Lower lobe of right lung (tissue), 2 donors: ENCODE results near the gene TPSD1. TPM values are rescaled to one million over a fixed set of nuclear protein-coding genes. Genes with fewer than 3 reads are reported as not detected.
A peak's percentile ranks its signal among the peaks of the same experiment; 100 is the strongest.
"Not testable (repeated sequence)": the region's sequence is repeated elsewhere in the genome, so short reads cannot be mapped to it uniquely, and the experiment has no call there.

ENCODE experiments used
- ATAC-seq, 2 donors: fragments of 200-7000 bp; cut with Tn5 transposase; one replicate each; pipeline ENCODE4 v1.9.1; 2020 to 2022; ENCODE audit warnings: mild to moderate bottlenecking in 2 of 2, moderate library complexity in 2 of 2
- DNase-seq: peaks from one replicate; pipeline ENCODE4 v3.0.0-alpha.2; 2020
- H3K27ac ChIP-seq: fragments of 200-600 bp; one replicate; pipeline ENCODE4 v1.8.0; 2022
- H3K27me3 ChIP-seq: fragments of 200-600 bp; one replicate; pipeline ENCODE4 v1.8.0; 2022; ENCODE audit warnings: low read depth
- H3K36me3 ChIP-seq: fragments of 200-600 bp; one replicate; pipeline ENCODE4 v1.8.0; 2022; ENCODE audit warnings: mild to moderate bottlenecking
- H3K4me1 ChIP-seq: fragments of 200-600 bp; one replicate; pipeline ENCODE4 v1.8.0; 2022
- H3K4me3 ChIP-seq: fragments of 200-600 bp; one replicate; pipeline ENCODE4 v1.8.0; 2022; ENCODE audit warnings: mild to moderate bottlenecking
- H3K9me3 ChIP-seq: fragments of 200-600 bp; one replicate; pipeline ENCODE4 v1.8.0; 2022
- intact Hi-C: fragments of 100-400 bp; cut with DNase I; formaldehyde crosslinking; loops from one replicate; pipeline ENCODE4 v1.11.0; 2022
- total RNA-seq: library from RNA; stranded (reverse); fragmentation: NEBNext Ultra II Directional; extraction: Animal tissue kit (Norgen Biotek cat#: 25700); gene quantifications from one replicate; pipeline ENCODE4 v1.2.1, GENCODE V29; 2021
- TF ChIP-seq, protein P1 (sequence below): fragments of 200-600 bp; IDR thresholded peaks from one replicate; pipeline ENCODE4 v1.8.0; 2022; ENCODE audit warnings: antibody characterized with exemption, mild to moderate bottlenecking
- donor health status: DM: no; HTN: yes; CAD: no; lungs with severe emphysema.

Gene TPSD1
- total RNA-seq, 1 donor from 2014 or later = 9.6 TPM

DNA sequence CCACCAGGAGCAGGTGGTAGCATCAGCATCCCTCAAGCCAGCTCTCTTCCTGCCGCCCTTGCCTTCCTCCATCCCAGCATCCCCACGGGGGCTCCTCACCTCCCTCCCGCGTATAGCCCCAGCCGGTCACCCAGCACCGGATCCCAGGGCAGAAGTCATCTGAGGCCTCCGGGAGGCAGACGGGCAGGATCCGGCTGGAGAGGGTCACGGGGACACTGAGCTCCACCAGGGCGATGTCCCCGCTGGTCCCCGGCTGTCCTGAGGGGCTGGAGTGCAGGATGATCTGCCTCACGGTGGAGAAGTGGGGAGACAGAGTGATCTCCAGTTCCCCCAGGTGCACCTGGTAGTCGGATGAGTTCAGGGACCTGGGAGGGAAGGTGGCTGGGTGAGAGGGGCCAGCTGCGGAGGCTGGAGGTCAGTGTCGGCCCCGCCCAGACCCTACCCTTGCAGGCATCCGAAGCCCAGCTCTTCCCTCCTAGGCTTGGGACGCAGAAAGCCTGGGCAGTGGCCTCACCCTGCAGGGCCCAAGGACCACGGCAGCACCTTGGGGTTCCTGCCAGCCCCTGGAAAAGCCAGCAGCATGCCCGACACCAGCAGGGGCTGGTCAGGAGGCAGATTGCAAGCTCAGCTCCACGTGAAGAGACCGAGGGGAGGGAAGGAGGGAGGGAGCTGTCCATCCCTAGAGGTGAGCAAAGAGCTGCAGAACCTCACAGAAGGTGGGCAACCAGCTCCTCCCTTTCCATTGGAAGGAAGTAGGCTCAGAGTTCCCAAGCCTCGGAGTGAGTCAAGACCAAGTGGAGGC, 33.1 kb upstream of the TPSD1 start:
- no peak for DNase-seq
- intact Hi-C loops = no loop called here
- Histone ChIP-seq H3K9me3 (no peaks in the 10 kb centered on the region), H3K4me3 (no peak overlapping the region), H3K27ac (no peak overlapping the region), H3K4me1 (no peaks in the 10 kb centered on the region), H3K36me3 (no peaks in the 10 kb centered on the region), H3K27me3 (no peaks in the 10 kb centered on the region)
- TF ChIP-seq, protein P1, sequence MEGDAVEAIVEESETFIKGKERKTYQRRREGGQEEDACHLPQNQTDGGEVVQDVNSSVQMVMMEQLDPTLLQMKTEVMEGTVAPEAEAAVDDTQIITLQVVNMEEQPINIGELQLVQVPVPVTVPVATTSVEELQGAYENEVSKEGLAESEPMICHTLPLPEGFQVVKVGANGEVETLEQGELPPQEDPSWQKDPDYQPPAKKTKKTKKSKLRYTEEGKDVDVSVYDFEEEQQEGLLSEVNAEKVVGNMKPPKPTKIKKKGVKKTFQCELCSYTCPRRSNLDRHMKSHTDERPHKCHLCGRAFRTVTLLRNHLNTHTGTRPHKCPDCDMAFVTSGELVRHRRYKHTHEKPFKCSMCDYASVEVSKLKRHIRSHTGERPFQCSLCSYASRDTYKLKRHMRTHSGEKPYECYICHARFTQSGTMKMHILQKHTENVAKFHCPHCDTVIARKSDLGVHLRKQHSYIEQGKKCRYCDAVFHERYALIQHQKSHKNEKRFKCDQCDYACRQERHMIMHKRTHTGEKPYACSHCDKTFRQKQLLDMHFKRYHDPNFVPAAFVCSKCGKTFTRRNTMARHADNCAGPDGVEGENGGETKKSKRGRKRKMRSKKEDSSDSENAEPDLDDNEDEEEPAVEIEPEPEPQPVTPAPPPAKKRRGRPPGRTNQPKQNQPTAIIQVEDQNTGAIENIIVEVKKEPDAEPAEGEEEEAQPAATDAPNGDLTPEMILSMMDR = no peak
- ATAC-seq = no peak

DNA sequence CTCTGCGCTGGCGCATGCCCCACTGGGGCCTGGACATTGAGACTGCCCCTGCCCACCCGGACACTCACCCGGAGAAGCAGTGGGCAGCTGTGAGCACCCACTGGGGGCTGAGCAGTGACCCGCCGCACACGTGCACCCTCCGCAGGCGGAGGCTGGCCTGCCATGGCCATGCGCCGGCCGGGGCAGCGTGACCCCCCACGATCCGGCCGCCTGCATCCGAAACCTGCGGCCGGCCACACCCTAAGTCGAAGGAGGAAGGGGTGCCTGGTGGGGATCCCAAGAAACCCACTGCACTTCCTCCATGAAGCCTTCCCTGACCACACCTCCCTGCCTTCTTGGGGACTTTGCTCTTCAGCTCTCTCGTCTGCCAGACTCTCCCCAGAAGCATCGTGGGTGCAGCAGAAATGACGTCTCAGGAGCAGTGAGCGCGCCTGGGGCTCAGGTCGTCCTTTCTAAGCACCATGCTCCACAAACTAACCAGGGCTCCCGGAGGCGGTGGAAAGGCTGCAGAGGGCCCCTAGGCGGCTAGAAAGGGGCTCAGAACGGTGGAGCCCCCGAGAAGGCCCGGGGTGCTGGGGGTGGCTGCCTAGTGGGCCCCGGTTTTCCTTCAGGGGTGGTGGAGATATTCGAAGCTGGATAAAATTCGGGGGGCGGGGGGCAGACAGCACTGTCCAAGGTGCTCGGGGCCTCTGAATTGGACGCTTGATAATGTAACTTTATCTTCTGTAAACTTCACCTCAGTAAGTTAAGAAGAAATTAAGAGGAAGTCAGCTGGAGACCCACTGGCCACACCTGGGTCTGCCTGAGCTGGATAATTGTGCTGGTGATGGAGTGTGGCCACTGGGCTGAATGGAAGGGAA, 32.3 kb upstream of the TPSD1 start:
- TF ChIP-seq, protein P1 = no peak
- ATAC-seq = no peak
- intact Hi-C loops = no loop called here
- H3K27me3 ChIP-seq = no peaks in the 10 kb centered on the region
- no peak for DNase-seq
- H3K27ac ChIP-seq = no peak overlapping the region
- H3K9me3 ChIP-seq = no peaks in the 10 kb centered on the region
- H3K36me3 ChIP-seq = no peaks in the 10 kb centered on the region
- H3K4me3 ChIP-seq = no peak overlapping the region
- H3K4me1 ChIP-seq = no peaks in the 10 kb centered on the region

DNA sequence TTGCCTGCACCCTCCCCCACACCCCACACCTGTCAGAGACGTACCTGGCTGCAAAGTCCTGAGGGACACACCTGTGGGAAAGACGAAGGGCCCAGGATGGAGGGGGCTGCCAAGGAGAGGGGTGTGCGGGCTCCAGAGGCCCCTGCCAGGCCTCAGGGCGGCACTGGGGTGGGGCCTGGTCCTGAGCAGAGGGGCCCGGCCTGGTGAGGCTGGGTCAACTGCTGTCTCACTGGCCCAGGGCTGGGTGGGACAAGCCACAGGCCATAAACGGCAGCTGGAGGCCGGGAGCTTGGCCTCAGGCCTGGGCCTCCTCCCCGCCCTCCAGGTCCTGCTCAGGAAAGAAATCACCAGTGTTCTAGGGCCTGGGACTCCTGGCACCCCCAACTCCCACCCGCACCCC, 31.3 kb upstream of the TPSD1 start:
- Histone ChIP-seq H3K27ac (no peak overlapping the region), H3K9me3 (no peaks in the 10 kb centered on the region), H3K36me3 (no peaks in the 10 kb centered on the region), H3K4me3 (no peak overlapping the region), H3K4me1 (no peaks in the 10 kb centered on the region), H3K27me3 (no peaks in the 10 kb centered on the region)
- TF ChIP-seq, protein P1 = no peak
- intact Hi-C loops = no loop called here
- ATAC-seq (no peak), DNase-seq (no peak)

DNA sequence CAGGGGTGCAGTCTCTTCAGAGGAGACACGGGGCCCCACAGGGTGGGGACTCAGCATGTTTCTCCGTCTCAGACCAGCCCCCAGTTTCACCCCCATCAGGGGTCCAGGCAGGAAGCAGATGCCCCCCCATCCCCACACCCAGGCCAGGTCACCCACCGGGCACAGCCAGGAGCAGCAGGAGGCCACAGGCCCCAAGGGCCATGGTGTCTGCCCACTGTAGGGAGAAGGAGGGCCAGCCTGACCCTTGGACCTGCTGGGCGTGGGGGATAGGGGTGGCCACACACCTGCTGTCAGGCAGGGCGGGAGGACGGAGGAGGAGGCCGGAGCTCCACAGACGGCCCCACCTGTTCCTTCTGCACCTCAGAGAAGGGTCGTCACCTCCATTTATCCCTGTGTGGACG, 30.8 kb upstream of the TPSD1 start, which contains the start of gene TPSG1:
Gene TPSG1, minus strand, starts transcription at position 218 of the 401 bp plus-strand sequence. Its CDS starts 16 bp downstream, at position 202.
- DNase-seq (no peak), ATAC-seq (no peak)
- Histone ChIP-seq H3K36me3 (no peaks in the 10 kb centered on the region), H3K4me1 (no peaks in the 10 kb centered on the region), H3K27ac (no peak within 1 kb of the TSS), H3K9me3 (no peaks in the 10 kb centered on the region), H3K27me3 (no peaks in the 10 kb centered on the region), H3K4me3 (no peak within 1 kb of the TSS)
- TF ChIP-seq, protein P1 = no peak
- intact Hi-C loops = no loop called here

DNA sequence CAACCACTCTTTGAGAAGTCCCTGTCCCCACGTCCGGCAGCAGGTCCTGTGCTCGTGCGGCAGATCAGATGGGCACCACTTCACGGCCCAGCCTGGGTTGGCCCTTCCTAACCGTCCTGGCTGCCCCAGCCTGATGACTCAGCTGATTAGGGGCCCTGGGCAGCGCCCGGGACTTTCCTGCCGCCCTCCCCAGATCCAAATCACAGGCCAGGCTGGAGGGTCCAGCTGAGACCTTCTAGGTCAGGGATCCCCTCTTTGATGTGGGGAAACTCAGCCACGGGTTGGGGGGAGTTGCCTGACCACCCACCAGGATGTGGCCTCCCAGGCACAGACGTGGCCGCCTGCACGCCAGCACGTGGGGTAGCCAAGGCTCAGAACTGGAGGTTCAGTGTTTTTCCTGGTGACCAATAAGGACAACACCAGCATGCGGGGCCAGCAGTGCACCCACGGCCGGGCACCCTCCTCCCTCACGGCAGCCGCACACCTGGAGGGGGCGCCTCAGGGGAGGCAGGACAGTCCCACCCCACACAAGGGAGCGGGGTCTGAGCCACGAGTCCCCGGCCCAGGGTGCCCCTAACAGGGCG, 30.0 kb upstream of the TPSD1 start:
- DNase-seq, intact Hi-C loops, H3K9me3 ChIP-seq, H3K27ac ChIP-seq, H3K27me3 ChIP-seq, H3K4me1 ChIP-seq, H3K36me3 ChIP-seq, H3K4me3 ChIP-seq: not testable (repeated sequence)
- ATAC-seq = peak in 1 of 2 donors; percentile 3

DNA sequence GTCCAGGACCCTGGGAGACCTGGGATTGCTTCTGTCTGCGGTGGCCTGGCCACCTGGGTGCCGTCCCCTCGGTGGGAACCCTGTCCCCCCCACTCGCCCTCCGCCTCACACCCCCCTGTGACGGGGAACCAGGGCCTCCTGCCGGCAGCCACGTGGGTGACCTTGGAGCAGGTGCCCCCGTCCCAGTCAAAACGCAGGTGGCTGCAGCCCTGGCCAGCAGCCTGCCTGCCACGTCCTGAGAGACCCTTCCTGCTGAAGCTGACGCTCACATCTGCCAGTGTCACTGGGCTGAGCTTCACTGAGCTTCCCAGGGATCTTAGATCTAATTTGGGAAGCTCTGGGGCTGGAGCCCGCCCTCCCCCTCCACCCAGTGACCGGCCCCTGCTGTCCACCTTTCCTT, 29.2 kb upstream of the TPSD1 start:
- H3K27me3 ChIP-seq, H3K27ac ChIP-seq, ATAC-seq, H3K4me3 ChIP-seq, H3K4me1 ChIP-seq, H3K9me3 ChIP-seq, H3K36me3 ChIP-seq, intact Hi-C loops, DNase-seq: not testable (repeated sequence)

DNA sequence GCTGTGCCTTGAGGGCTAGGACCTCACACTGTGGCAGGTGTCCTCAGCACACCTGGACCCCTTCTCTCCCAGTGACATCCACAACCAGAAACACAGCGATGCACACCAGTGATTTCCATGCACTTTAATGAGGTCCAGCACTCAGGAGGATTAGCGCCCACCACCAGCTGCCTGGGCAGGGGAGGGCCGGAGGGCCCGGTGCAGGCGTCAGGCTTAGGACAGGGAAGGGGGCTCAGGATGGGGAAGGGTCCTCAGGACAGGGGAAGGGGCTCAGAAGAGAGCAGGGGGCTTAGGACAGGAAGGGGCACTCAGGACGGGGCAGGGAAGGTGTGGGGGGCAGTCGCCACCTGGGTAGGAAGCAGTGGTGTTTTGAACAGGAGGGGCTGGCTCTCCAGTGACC, 27.6 kb upstream of the TPSD1 start:
- H3K4me1 ChIP-seq, intact Hi-C loops, ATAC-seq, DNase-seq, H3K36me3 ChIP-seq, H3K27ac ChIP-seq, H3K4me3 ChIP-seq, H3K27me3 ChIP-seq, H3K9me3 ChIP-seq: not testable (repeated sequence)

DNA sequence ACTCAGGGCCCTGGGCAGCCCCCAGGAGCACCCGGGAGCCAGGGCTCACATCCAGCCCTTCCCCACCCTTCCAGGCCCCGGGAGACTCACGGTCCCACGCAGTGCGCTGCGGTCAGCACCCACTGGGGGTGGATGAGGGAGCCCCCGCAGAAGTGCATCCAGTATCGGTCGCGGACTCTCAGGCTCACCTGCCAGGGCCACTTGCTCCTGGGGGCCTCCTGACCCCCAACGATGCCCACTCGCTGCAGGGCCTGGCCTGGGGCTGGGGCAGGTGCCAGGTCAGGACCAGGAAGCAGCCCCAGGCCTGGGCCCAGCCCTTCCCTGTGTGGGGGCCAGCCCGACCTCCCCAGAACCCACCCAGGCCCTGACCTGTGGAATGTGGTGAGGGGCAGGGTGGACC, 26.4 kb upstream of the TPSD1 start:
- intact Hi-C loops, H3K4me3 ChIP-seq, H3K4me1 ChIP-seq, ATAC-seq, H3K27ac ChIP-seq, H3K36me3 ChIP-seq, H3K9me3 ChIP-seq, DNase-seq, H3K27me3 ChIP-seq: not testable (repeated sequence)

DNA sequence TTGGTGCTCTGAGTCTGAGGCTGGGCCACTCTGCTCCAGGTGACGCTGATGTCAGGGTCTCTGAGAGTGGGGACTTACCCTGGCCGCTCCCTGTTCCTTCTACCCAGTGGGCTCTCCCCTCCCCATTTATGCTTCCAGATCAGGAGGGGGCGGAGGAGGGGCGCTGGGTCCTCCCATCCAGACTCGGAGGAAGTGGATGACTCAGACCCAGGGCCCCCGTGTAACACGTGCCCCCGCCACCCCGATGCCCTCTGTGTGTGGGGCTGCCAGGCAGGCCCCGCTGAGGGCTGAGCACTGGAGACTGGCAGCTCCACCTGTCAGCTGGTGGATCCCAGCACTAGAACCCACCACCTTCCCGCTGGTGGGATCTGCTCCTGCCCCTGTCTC, 25.8 kb upstream of the TPSD1 start, which contains the start of gene TPSB2:
Gene TPSB2, minus strand, starts transcription at position 101 of the 387 bp plus-strand sequence. CDS start 233 bp downstream, outside the sequence.
- intact Hi-C loops, H3K9me3 ChIP-seq, H3K27ac ChIP-seq, DNase-seq, H3K36me3 ChIP-seq, H3K27me3 ChIP-seq, H3K4me1 ChIP-seq, H3K4me3 ChIP-seq: not testable (repeated sequence)
- peak in 1 of 2 donors; percentile 7 for ATAC-seq
